Adipose tissue (tissue), 3 donors: ENCODE results near the gene TBCD. TPM values are rescaled to one million over a fixed set of nuclear protein-coding genes. Genes with fewer than 3 reads are reported as not detected.

Source experiments
- H3K27ac ChIP-seq: one replicate; pipeline ENCODE4 v1.5.1; 2013; ENCODE audit warnings: low read depth, low read length
- whole genome bisulfite sequencing, 3 donors: extraction: QIAGEN DNeasy Blood & Tissue Kit; methylation state at CpG; one replicate each; pipeline ENCODE4 v1.1.7; 2013; 5-methylcytosine and 5-hydroxymethylcytosine counted together
- polyA plus RNA-seq, 3 donors: library from polyadenylated mRNA; stranded (reverse); fragments of 200-250 nt; gene quantifications; one replicate each; pipeline ENCODE4 v1.2.3, GENCODE V29; 2013
- donor health status: healthy with polysubstance abuse.
- donor health status: Bipolar disorder and iron deficiency.
- donor health status: healthy.

Gene TBCD
- polyA plus RNA-seq, 3 donors = 42.1 to 145 (median 65.1) TPM

DNA sequence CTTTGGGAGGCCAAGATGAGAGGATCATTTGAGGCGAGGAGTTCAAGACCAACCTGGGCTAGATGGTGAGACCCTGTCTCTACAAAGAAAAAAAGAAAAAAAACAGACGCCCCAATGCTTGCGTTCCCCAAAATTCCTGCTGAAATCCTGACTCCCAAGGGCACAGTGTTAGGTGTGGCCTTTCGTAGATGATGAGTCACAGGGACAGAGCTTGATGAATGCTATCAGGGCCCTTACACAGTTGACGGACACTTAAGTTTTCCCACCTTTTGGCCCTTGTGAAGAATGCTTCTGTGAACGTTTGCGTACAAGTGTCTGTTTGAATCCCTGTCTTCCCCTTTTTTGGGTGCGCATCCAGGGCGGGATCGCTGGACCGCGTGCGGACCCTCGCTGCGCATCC lies 104.5 kb downstream of the TBCD start:
- H3K27ac ChIP-seq = no peak overlapping the region
- WGBS, 3 donors = 89 to 92% (median 91%) methylated on average over 11 to 15 of the region's 15 CpGs

- H3K27ac ChIP-seq = no peak overlapping the region
- WGBS, 3 donors = 75 to 85% (median 80%) methylated on average over 28 of the region's 28 CpGs
Observed at GRCh38 chr17:82858376-82859126, 106.7 kb downstream of the TBCD start.

GRCh38 chr17:82859431-82860403 lies 107.9 kb downstream of the TBCD start:
- H3K27ac ChIP-seq = no peak overlapping the region
- WGBS, 3 donors = 57 to 78% (median 58%) methylated on average over 23 of the region's 23 CpGs

DNA sequence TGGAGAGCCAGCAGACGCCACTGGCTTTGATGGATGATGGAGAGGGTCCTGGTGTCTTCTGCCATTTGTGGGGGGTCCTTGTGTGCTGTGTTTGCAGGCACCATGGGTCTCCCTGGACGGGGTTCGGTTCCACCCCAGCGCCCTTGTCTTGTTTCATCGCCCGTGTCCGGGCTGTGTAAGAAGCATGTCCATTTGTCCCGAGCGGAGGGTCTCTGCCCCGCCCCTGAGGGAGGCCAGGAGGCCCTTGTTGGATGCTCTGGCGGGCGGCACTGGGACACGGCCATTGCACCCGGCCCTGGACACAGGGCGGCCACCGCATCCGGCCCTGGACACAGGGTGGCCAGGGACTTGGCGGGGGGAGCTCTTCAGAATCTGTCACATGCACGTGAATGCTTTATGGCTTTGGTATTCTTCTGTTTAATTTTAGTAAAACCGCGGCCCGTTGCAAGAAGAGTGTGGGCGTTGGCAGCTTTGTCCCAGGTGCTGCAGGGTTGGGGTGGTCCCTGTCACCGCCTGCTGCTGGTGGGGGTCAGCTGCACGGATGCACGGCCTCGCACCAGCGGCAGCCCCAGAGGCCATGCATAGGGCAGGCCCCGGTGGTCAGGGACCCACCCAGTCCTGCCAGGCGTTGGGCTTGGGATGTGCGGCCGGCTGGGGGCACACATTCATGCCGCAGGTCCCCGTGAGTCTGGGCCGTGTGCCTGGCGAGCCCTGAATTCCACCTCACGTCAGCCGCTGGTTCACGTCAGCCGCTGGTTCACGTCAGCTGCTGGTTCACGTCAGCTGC lies 108.9 kb downstream of the TBCD start:
- no peak overlapping the region for H3K27ac ChIP-seq
- WGBS, 3 donors = 92 to 94% (median 93%) methylated on average over 42 of the region's 42 CpGs

GRCh38 chr17:82861393-82861775 lies 109.5 kb downstream of the TBCD start:
- 96 to 99% (median 97%) methylated on average over 12 of the region's 12 CpGs for WGBS, 3 donors

DNA sequence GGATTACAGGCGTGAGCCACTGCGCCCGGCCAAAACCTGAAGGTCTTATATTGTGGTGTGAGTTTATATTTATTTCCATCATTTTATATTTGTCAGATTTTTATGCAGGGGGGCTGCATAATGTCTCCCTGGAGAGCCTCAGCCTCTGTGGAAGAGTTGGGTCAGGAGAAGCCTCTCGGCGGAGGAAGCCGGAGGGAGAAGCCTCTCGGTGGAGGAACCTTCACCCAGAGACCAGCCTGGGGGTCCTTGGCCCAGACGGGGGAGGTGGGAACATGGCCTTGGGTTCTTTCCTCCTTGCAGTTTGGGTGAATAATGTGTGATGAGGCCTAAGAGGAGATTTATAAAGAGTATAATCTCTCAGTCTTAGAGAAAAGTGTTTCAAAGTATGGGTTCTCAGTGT lies 110.3 kb downstream of the TBCD start:
- WGBS, 3 donors = 96 to 98% (median 97%) methylated on average over 8 of the region's 8 CpGs
- H3K27ac ChIP-seq = no peak overlapping the region

More at GRCh38 chr17:82861393-82861775, 109.5 kb downstream of the TBCD start:
- no peak overlapping the region for H3K27ac ChIP-seq

GRCh38 chr17:82862737-82863382 lies 111.0 kb downstream of the TBCD start:
- H3K27ac ChIP-seq = no peak overlapping the region
- WGBS, 3 donors = 69 to 93% (median 92%) methylated on average over 25 of the region's 25 CpGs

DNA sequence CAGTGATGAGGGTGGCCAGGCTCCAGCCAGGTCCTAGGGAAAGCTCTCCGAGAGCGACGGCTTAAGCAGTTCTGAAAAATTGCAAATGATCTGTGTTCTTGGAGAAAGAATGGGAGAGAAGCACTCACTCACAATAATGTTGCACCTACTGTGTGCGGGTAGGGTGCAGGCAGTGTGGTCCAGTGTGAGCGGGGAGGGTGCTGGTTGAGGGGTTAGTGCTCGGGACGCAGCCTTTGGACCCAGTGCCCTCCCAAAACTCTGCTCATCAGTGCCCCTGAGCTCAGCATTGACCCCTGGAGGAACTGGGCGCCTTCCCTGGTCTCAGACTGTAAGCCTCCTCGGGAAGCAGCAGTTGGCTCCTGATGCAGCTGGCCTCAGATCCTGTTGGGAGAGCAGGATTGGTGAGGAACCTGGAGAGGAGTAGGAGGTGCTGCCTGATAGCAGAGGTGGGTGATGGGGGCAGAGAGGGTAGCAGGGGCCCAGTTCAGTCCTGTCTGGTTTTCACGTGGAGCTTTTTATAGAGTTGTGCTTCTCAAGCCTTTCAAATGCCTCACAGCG lies 111.6 kb downstream of the TBCD start:
- H3K27ac ChIP-seq = no peak overlapping the region
- 87 to 95% (median 94%) methylated on average over 11 of the region's 11 CpGs for WGBS, 3 donors

DNA sequence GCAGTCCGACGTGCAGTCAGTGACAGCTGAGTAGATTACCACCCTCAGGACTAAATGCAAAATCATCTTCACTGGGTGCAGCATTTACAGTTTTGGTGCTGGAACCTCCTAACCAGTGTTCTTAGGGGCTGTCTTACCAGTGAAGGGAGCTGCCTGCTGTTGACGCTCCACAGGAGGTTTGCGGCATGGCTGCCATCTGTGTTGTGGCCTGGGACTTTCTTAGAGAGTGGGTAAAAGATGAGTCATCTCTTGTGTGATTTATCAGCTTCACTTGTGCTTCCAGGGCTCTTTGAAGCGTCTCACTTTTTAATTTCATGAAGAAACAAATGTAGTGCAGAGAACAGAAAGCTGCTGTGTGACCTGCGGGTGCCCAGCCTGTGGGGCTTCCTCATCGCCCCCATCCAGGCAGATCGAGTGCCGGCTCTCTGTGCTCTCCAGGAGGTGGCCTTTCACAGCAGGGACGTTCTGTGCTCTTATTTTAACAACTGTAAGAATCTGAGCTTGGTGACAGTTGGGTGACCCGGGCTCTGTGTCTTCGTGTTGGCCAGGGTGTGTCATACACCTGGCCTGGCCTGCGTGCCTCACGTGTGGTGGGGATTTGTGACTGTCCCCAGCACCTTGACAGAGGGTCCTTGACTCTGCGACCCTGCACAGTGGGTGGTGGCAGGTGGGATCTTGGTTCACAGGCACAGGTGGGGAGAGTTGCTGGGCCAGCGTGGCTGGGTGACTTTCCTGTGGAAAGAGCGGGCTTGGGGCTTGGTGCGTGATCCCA lies 112.3 kb downstream of the TBCD start:
- WGBS, 3 donors = 75 to 79% (median 75%) methylated on average over 18 of the region's 18 CpGs
- no peak overlapping the region for H3K27ac ChIP-seq

DNA sequence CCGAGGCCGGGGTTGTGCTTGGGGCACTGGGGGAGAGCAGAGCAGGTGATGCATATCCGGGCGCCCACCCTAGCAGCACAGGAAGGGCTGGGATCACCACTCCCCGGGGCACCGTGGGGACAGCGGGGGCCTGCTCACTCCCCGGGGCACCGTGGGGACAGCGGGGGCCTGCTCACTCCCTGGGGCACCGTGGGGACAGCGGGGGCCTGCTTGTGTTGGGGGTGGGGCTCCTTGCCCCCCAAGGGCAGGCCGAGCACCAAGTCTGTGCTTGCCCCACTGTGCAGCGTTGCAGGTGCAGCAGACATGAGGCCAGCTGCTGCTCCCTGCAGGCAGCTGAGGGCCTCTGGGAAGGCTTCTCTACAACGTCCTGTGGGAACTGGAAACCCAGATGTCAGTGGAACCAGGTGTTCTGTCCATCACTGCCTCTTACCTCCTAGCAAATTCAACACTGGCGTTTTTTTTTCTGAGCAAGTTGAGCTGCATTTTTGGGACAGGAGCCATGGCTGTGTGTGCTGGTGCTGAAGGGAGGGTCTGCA lies 112.9 kb downstream of the TBCD start:
- no peak overlapping the region for H3K27ac ChIP-seq

DNA sequence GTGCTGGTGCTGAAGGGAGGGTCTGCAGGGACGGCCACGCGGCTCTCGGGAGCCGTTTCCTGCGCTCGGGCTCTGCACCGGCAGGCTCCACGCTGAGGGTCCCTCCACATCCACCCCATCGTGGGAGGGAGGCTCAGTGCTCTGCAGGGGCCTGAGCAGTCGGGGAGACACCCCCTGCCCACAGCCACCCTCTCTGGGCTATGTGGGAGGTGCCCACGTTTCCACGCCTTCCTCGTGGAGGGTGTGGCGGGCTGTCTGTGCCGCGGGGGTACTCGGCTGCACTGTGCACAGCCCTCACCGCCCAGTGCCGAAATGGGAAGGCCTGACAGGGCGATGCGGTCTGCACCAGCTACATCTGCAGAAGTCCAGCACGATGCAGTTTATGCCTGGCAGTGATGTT lies 113.4 kb downstream of the TBCD start:
- WGBS, 3 donors = 81 to 86% (median 82%) methylated on average over 23 of the region's 23 CpGs
- no peak overlapping the region for H3K27ac ChIP-seq

More for the DNA sequence above, 112.9 kb downstream of the TBCD start:
- WGBS, 3 donors = 71 to 73% (median 72%) methylated on average over 15 to 16 of the region's 16 CpGs

- 73 to 83% (median 75%) methylated on average over 9 of the region's 9 CpGs for WGBS, 3 donors
- H3K27ac ChIP-seq = no peak overlapping the region
Observed at GRCh38 chr17:82865774-82866395, 114.0 kb downstream of the TBCD start.

- 56 to 80% (median 67%) methylated on average over 11 of the region's 11 CpGs for WGBS, 3 donors
- no peak overlapping the region for H3K27ac ChIP-seq
Observed at GRCh38 chr17:82866590-82867191, 114.8 kb downstream of the TBCD start.

DNA sequence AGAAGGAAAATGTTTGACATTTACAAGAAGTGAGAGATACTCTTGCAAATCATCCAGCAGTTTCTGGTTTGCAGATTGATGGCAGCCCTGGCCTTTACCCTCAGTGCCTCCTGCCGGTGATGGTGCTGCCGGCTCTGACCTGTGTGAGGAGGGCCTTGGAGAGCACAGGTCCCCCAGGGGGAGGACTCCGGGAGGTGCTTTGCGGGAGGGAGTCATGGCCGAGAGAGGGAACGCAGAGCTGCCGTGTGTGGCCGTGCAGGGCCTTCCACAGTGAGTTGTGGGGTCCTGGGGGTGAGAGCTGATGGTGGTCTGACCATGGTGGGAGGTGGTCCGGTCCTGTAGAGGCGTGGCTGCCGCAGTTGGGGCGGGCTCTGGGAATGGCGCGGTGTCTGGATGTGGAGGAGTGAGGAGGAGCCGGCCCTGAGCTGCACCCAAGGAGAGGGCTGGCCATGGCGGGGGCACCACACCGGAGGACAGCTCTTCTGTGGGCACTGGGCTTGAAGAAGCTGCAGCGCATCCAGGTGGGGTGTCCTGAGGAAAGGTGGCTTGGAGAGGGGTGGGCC lies 116.0 kb downstream of the TBCD start:
- 94 to 95% (median 94%) methylated on average over 15 to 18 of the region's 18 CpGs for WGBS, 3 donors

GRCh38 chr17:82868715-82869131 lies 116.9 kb downstream of the TBCD start:
- 87 to 96% (median 94%) methylated on average over 21 of the region's 21 CpGs for WGBS, 3 donors
- no peak overlapping the region for H3K27ac ChIP-seq

More for the DNA sequence above, 116.0 kb downstream of the TBCD start:
- H3K27ac ChIP-seq = no peak overlapping the region

DNA sequence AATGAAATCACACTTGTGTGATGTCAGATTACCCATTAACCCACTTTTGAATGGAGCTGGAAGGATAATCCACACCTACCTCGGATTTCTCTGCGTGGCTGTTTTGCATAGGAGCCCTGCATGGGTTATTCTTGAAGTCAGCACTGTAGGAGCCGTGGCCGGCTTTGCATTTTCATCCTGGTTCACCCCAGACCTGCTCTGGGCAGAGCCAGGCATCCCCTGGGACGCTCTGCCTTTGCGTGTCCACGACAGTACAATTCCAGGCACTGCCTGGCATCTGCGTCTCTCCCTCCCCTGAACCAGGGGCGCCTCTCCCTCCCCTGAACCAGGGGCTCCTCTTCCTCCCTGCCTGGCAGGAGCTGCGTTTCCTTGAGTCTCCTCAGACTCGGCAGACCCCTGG lies 117.7 kb downstream of the TBCD start:
- WGBS, 3 donors = 85 to 90% (median 87%) methylated on average over 11 of the region's 11 CpGs
- H3K27ac ChIP-seq = no peak overlapping the region
